Uterus (tissue), 2 donors: Measurements from ENCODE around the gene MRPL49.

Experiments
- CTCF ChIP-seq, 4 experiments: fragments of 200-600 bp in 2 of 4; fragments of 450-650 bp in 2 of 4; sonication (generic) in 2 of 4; IDR thresholded peaks; one replicate each; pipeline ENCODE4 v1.5.1; 2016 to 2019; ENCODE audit warnings: antibody characterized with exemption in 4 of 4, mild to moderate bottlenecking in 2 of 4, moderate library complexity in 1 of 4
- POLR2A ChIP-seq, 2 donors: fragments of 450-650 bp; IDR thresholded peaks; one replicate each; pipeline ENCODE4 v1.6.1; 2016; ENCODE audit warnings: antibody characterized with exemption in 2 of 2, mild to moderate bottlenecking in 1 of 2, moderate library complexity in 1 of 2

DNA sequence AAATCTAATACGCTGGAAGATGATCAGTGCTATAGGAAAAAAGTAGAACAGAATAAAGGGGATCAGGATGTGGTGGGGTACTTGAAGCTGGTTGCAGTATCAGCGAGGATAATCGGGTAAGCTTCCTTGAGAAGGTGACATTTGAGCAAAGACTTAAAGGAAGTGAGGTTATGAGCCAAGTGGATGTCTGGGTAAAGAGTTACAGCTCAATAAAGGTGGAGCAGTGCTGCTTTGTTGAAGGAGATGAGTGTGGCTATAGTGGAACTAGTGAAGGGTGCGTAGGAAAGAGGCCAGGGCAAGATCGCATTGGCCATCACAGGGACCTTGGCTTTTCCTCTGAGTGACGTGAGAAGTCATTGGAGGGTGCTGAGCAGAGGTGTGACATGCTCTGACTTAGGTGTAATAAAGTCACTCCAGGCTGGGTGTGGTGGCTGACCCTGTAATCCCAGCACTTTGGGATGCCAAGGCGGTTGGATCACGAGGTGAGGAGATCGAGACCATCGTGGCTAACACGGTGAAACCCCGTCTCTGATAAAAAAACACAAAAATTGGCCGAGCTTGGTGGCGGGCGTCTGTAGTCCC lies 14.5 kb downstream of the MRPL49 start:
- TF ChIP-seq CTCF (IDR thresholded peaks at IDR 0.05) (no peak), POLR2A (IDR thresholded peaks at IDR 0.05) (no peak)
